NB4 (cell line): Measurements from ENCODE around the gene SLC4A1.
"Not testable (repeated sequence)": the region's sequence is repeated elsewhere in the genome, so short reads cannot be mapped to it uniquely, and the experiment has no call there.

ENCODE experiments used
- DNase-seq: peaks from one replicate; pipeline ENCODE4 v3.0.0; 2010; ENCODE audit warnings: low read depth
- H3K4me3 ChIP-seq: one replicate; pipeline ENCODE4 v1.5.1; 2011; ENCODE audit warnings: mild to moderate bottlenecking, low read depth, low read length, moderate library complexity
- MYC ChIP-seq: IDR thresholded peaks from 2 replicates; pipeline ENCODE4 v1.6.1; 2011; ENCODE audit warnings: low read depth, low read length
- POLR2A ChIP-seq: IDR thresholded peaks from 2 replicates; pipeline ENCODE4 v1.6.1; 2011; ENCODE audit warnings: mild to moderate bottlenecking; ENCODE audit not compliant: insufficient read length; ENCODE audit errors: extremely low read depth
- TF ChIP-seq, protein P1 (sequence below): IDR thresholded peaks from one replicate; pipeline ENCODE4 v1.5.1; 2012; ENCODE audit warnings: low read depth, low read length
- TF ChIP-seq, protein P2 (sequence below): IDR thresholded peaks from 2 replicates; pipeline ENCODE4 v1.6.1; 2011; ENCODE audit warnings: low read depth, low read length

SLC4A1 gene

DNA sequence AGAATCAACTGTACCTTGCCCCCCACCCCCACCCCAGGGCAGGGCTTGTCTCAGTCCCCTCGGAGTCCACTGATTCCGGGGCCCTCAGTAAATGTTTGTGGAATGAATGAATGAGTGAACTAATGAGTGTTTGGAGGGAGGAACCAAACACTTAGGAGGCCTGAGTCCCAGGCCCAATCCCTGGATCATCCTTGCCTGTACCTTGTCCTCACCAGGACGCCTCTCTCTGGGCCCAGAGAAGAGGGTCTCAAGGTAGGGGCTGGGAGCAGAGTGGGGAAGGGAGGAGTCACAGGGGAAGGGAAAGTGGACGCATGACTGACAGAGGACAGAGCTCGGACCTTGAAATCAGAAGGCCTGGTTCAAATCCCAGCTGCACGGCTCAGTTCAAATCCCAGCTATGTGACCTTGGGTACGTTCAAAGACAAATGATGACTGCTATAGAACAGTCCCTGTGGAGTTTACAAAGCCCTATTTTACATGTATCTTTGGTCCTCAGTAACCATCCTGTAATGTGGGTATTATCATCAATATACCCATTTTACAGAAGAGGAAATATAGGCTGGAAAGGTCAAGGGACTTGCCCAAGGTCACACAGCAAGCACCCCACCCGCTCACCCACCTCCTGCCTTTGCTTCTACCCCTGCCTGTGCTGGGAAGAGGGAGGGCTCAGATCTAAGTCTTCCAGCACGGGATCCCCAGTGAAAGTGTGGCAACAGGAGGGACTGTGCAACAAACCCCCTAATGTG lies 18.3 kb downstream of the SLC4A1 start:
- TF ChIP-seq, protein P1, sequence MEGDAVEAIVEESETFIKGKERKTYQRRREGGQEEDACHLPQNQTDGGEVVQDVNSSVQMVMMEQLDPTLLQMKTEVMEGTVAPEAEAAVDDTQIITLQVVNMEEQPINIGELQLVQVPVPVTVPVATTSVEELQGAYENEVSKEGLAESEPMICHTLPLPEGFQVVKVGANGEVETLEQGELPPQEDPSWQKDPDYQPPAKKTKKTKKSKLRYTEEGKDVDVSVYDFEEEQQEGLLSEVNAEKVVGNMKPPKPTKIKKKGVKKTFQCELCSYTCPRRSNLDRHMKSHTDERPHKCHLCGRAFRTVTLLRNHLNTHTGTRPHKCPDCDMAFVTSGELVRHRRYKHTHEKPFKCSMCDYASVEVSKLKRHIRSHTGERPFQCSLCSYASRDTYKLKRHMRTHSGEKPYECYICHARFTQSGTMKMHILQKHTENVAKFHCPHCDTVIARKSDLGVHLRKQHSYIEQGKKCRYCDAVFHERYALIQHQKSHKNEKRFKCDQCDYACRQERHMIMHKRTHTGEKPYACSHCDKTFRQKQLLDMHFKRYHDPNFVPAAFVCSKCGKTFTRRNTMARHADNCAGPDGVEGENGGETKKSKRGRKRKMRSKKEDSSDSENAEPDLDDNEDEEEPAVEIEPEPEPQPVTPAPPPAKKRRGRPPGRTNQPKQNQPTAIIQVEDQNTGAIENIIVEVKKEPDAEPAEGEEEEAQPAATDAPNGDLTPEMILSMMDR: no peak
- TF ChIP-seq, protein P2, sequence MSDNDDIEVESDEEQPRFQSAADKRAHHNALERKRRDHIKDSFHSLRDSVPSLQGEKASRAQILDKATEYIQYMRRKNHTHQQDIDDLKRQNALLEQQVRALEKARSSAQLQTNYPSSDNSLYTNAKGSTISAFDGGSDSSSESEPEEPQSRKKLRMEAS: no peak
- TF ChIP-seq MYC (no peak), POLR2A (no peak)
- DNase-seq: no peak
- H3K4me3 ChIP-seq: no peak overlapping the region

DNA sequence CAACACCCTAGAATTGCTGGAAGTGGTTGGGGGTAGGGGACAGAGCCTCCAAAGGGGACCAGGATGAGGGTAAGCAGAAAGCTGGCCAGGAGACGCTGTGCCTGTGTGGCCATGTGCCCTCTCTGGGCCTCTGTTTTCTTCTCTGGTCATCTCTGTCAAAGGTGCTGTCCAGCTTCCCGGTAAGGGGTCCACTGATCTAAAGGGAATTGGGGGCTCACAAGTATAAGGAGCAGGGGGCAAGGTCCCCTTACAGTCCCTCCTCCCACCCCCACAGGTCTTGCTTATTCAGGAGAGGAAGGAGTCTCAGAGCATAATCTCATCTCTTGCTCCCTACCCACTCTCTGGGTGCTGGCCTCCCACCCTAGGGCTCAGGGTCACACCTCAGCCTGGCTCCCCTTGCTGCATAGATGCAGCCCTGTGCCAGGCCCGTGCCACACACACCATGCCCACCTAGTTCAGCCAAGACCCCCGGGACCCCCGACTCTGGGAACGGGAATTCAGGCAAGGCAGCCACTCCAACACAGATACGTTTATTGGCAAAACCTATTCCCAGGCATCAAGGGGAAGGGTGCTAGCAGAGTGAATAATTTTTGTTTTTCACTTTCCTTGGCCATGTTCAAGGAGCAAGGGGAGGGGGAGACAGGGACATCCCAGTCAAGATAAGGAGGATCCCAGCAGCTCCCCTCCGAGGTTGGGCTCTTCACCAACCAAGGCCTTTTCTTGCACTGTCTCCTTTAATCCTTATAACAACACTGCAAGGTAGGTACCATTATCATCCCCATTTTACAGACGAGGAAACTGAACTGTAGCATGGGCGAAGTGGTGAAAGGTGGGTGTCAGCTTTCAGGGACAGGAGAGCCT lies 19.8 kb downstream of the SLC4A1 start:
- no peak overlapping the region for H3K4me3 ChIP-seq
- DNase-seq: no peak
- TF ChIP-seq MYC (no peak), POLR2A (no peak)
- TF ChIP-seq, protein P1: no peak
- TF ChIP-seq, protein P2: no peak

DNA sequence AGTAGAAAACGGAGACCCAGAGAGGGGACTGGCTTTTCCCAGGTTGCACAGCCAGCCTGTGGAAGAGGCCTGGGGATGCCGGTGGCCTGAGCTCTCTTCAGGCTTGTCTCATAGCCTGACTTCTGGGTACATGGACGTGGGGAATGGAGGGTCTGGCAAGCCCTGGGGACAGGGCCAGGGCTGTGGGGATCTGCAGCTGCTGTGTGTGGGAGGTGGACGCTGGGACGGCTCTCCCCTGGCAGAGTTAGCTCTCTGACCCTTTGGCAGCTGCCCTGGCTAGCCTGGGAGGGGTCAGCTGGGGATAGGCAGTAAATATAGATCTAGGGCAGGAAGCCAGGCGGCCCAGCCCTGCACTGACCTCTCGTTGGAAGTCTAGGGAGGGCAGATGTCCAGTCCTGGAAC lies 20.5 kb downstream of the SLC4A1 start:
- DNase-seq: no peak
- no peak overlapping the region for H3K4me3 ChIP-seq
- TF ChIP-seq, protein P1: no peak
- no peak for TF ChIP-seq MYC
- TF ChIP-seq, protein P2: no peak
- no peak for TF ChIP-seq POLR2A

DNA sequence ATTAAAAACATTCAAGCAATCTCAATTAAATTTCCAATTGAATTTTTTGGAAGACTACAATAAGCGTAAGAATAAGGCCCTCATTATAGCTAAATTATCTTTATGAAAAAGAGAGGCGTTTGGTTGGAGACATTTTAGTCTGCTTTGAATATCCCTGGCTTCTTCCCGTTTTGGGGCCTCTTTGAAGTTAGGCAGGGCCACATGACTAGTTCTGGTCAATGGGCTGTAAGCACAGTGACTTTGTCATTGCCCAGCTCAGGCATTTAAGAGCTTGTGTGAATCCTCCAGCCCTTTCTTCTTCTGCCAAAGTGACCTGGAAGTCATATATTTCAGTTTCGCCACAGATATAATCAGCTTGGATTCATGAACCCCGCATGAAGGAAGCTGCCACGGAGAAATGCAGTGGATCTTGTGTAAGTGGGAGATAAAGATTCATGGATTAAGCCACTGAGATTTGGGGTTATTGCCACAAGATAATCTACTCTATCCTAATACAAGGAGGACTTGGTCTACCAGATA lies 26.8 kb downstream of the SLC4A1 start:
- peak; percentile 34 for DNase-seq
- no peak overlapping the region for H3K4me3 ChIP-seq
- TF ChIP-seq, protein P1: no peak
- no peak for TF ChIP-seq POLR2A
- TF ChIP-seq MYC: no peak
- TF ChIP-seq, protein P2: no peak

DNA sequence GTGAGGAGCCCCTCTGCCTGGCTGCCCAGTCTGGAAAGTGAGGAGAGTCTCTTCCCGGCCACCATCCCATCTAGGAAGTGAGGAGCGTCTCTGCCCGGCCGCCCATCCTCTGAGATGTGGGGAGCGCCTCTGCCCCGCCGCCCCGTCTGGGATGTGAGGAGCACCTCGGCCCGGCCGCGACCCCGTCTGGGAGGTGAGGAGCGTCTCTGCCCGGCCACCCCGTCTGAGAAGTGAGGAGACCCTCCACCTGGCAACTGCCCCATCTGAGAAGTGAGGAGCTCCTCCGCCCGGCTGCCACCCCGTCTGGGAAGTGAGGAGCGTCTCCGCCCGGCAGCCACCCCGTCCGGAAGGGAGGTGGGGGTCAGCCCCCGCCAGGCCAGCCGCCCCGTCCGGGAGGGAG lies 30.0 kb downstream of the SLC4A1 start:
- not testable (repeated sequence) for H3K4me3 ChIP-seq

DNA sequence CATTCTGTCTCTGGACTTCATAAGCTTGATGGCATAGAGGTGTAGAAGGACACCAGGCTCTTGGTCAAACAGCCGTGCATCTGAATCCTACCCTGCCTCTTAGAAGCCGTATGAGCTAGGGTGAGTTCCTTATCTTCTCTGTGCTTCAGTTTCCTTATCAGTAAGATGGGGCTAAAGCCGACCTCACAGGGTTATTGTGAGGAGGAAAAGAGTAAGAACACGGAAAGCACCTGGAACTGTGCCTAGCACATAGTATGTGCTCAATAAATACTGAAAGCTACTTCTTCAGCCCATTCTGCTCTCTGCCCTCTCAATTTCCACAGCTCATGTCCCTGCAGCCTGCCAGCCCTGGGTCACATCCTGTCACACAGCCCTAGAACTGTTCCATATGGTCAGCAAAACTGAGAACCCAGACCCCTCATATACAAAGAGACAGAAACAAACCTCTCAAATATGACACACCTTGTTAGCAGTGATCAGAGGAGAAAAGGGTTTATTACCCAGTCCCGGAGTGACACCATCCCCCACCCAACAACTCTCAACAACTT lies 31.4 kb downstream of the SLC4A1 start:
- TF ChIP-seq, protein P2: no peak
- TF ChIP-seq MYC: no peak
- TF ChIP-seq POLR2A: no peak
- H3K4me3 ChIP-seq: no peak overlapping the region
- no peak for DNase-seq

More for the DNA sequence above, 30.0 kb downstream of the SLC4A1 start:
- not testable (repeated sequence) for DNase-seq
